Activated naive CD8-positive, alpha-beta T cell treated with anti-CD3 and anti-CD28 coated beads, Interleukin-2, amount 10 ng/mL, durations not matched to agents 7 days and 5 days (primary cell): ENCODE measurements around the gene SPDYE3. TPM values are rescaled to one million over a fixed set of nuclear protein-coding genes. Genes with fewer than 3 reads are reported as not detected.
A peak's percentile ranks its signal among the peaks of the same experiment; 100 is the strongest.
"Not testable (repeated sequence)": the region's sequence is repeated elsewhere in the genome, so short reads cannot be mapped to it uniquely, and the experiment has no call there.

ENCODE experiments used
- ATAC-seq: fragments of 150-1000 bp; cut with Tn5 transposase; one replicate; pipeline ENCODE4 v1.10.0; 2021; ENCODE audit warnings: low read depth, moderate library complexity
- POLR2A ChIA-PET: fragments of 350-600 bp; sonication (Branson Sonifier 250); formaldehyde crosslinking; loops from one replicate; lab custom pipeline; 2021; ENCODE audit warnings: antibody characterized with exemption; lab: Charles Lee
- DNase-seq: peaks from one replicate; pipeline ENCODE4 v3.0.0; 2021
- H3K27ac Mint-ChIP-seq: one replicate; pipeline ENCODE4 v1.8.0; 2022; ENCODE audit warnings: mild to moderate bottlenecking, mixed read lengths
- H3K27me3 Mint-ChIP-seq: one replicate; pipeline ENCODE4 v1.8.0; 2022; ENCODE audit warnings: mild to moderate bottlenecking, moderate library complexity, mixed read lengths
- H3K36me3 Mint-ChIP-seq: one replicate; pipeline ENCODE4 v1.8.0; 2021; ENCODE audit warnings: mild to moderate bottlenecking, mixed read lengths
- H3K4me1 Mint-ChIP-seq: one replicate; pipeline ENCODE4 v1.8.0; 2021; ENCODE audit warnings: mixed read lengths
- H3K4me3 Mint-ChIP-seq: one replicate; pipeline ENCODE4 v1.8.0; 2022; ENCODE audit warnings: mild to moderate bottlenecking, moderate library complexity, mixed read lengths
- H3K9me3 Mint-ChIP-seq: one replicate; pipeline ENCODE4 v1.8.0; 2021; ENCODE audit warnings: mixed read lengths
- total RNA-seq, 2 experiments: library from RNA; stranded (reverse); gene quantifications; one replicate each; pipeline ENCODE4 v1.2.3, GENCODE V29; 2021

SPDYE3 gene
- total RNA-seq, 2 experiments from 2014 or later, result not detected

DNA sequence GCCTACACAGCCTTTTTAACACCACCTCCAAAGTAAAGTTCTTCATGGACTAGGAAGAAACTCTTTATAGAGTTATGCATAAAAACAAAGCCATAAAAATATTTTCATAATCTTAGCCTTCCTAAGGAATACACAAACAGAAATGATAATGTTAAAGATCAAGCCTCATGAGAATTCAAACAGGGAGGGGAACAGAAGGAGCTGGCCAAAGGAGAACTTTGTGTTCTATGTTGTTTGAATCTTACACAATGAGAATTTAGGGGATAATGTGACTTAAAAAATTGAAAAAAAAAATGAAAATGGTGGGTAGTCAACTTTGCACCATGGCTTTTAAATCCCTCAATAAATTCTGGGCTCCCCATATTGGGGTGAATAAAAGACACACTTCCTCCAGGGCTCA, 41.3 kb downstream of the SPDYE3 start:
- Mint-ChIP-seq H3K4me3 (no peak overlapping the region), H3K36me3 (peaks cover 35% of the 10 kb centered on the region), H3K9me3 (no peaks in the 10 kb centered on the region), H3K27ac (peak overlapping the region; percentile 38), H3K4me1 (peaks cover 46% of the 10 kb centered on the region), H3K27me3 (no peaks in the 10 kb centered on the region)
- ATAC-seq (no peak), DNase-seq (no peak)
- POLR2A ChIA-PET, result interaction anchor here (0.6 to 1.5 kb wide), 2 partner anchors 80 to 107 kb away, joined by 3 to 4 read pairs; partner anchors contain the start of gene ZCWPW1

DNA sequence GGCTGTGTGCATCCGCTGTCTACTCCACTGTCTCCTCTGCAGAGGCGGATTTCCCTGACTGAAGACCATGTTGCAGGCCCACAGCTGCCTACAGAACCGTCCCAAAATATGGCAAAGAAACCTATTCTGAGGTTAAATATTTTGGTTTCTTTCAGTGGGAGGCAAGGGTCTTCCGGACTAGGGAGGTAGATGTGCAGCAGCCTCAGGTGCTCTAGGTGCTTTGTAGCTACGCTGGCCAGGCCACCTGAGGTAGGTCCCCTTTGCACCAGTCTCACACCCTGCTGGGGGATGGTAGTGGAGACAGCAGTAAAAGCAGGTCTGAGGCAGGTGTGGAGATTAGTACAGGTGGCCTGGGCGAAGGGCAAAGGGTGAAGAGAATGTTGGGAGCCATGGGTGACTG, 42.3 kb downstream of the SPDYE3 start:
- POLR2A ChIA-PET, result interaction anchor here (1.5 kb wide), 1 partner anchor 79 kb away, joined by 4 read pairs; the partner anchor contains the start of gene ZCWPW1
- H3K4me3 Mint-ChIP-seq, result no peak overlapping the region
- peak overlapping the region; percentile 72 for H3K27ac Mint-ChIP-seq
- no peaks in the 10 kb centered on the region for H3K27me3 Mint-ChIP-seq
- DNase-seq (no peak), ATAC-seq (no peak)
- no peaks in the 10 kb centered on the region for H3K9me3 Mint-ChIP-seq
- peaks cover 40% of the 10 kb centered on the region for H3K4me1 Mint-ChIP-seq
- peaks cover 36% of the 10 kb centered on the region for H3K36me3 Mint-ChIP-seq

DNA sequence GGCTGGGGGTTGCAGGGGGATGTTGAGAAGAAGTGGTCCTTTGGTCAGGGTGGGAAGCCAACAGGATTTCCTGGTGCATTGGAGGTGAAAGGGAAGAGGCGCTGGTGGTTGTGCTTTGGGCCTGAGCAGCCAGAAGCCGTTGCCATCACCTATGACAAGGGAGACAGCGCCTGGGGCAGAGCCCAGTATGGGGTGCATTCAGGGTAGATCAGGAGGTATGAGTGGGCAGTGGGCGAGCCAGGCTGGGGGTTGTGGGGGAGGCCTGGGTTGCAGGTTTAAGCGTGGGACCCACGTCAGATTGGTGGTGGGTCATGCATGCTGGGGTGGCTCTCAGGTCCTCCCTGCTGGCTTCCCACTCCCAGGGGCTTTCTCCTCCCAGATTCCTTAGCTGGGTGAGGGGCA, 44.2 kb downstream of the SPDYE3 start:
- Mint-ChIP-seq H3K36me3 (peaks cover 40% of the 10 kb centered on the region), H3K9me3 (no peaks in the 10 kb centered on the region), H3K4me1 (peaks cover 33% of the 10 kb centered on the region), H3K27me3 (no peaks in the 10 kb centered on the region), H3K27ac (peak overlapping the region; percentile 95), H3K4me3 (peak overlapping the region; percentile 82)
- POLR2A ChIA-PET, result interaction anchor here (0.6 kb wide), 1 partner anchor 963 kb away, joined by 7 read pairs; no protein-coding TSS in a partner anchor
- no peak for DNase-seq
- ATAC-seq, result peak; percentile 34

DNA sequence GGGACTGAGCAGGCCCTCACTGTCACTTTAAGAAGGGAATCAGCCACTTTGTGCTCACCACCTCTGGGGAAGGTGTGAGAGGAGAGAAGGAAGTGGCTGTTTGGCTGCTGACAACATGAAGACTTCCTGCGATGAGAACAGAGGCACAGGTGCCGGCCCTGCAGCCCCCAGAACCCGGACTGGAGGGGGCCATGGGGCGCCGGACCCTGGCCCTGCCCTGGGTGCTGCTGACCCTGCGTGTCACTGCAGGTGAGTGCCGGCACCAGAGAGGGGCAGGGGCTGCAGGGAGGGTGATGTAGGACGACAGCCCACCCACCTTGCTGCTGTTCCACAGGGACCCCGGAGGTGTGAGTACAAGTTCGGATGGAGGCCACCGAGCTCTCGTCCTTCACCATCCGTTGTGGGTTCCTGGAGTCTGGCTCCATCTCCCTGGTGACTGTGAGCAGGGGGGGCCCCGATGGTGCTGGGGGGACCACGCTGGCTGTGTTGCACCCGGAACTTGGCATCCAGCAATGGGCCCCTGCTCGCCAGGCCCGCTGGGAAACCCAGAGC, 44.8 kb downstream of the SPDYE3 start:
- POLR2A ChIA-PET, result interaction anchor here (0.6 to 1.5 kb wide), 5 partner anchors 16 to 187 kb away, joined by 3 to 5 read pairs (median 3); partner anchors contain the start of gene MEPCE
- Mint-ChIP-seq H3K4me1 (peaks cover 31% of the 10 kb centered on the region), H3K4me3 (peak overlapping the region; percentile 82), H3K27ac (peak overlapping the region; percentile 95), H3K36me3 (peaks cover 36% of the 10 kb centered on the region)
- not testable (repeated sequence) for H3K9me3 Mint-ChIP-seq, H3K27me3 Mint-ChIP-seq
- DNase-seq, result peak; percentile 49
- ATAC-seq, result peak; percentile 83

DNA sequence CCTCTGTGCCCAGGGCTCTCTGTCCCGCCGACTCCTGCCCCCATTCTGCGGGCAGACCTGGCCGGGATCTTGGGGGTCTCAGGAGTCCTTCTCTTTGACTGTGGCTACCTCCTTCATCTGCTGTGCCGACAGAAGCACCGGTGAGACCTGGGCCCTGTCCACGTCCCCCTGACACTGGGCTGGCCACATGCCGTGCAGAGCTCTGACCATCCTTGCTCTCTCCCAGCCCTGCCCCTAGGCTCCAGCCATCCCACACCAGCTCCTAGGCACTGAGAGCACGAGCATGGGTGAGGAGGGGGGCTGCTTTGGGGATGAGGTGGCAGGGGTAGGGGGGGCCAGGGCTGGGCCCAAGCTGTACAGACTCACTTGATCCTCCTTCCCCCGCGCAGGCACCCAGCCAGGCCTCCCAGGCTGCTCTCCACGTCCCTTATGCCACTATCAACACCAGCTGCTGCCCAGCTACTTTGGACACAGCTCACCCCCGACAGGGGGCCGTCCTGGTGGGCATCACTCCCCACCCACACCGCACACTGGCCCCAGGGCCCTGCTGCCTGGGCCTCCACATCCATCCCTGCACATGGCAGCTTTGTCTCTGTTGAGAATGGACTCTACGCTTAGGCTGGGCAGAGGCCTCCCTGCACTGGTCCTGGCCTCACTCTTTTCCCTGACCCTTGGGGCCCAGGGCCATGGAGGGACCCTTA, 45.6 kb downstream of the SPDYE3 start:
- Mint-ChIP-seq H3K27me3 (no peaks in the 10 kb centered on the region), H3K4me1 (peaks cover 28% of the 10 kb centered on the region), H3K27ac (peak overlapping the region; percentile 95), H3K36me3 (peaks cover 31% of the 10 kb centered on the region), H3K9me3 (no peaks in the 10 kb centered on the region), H3K4me3 (peak overlapping the region; percentile 82)
- DNase-seq (no peak), ATAC-seq (no peak)
- POLR2A ChIA-PET, result interaction anchor here (0.6 to 1.5 kb wide), 6 partner anchors 16 to 188 kb away, joined by 3 to 5 read pairs (median 4); partner anchors contain the start of gene MEPCE

DNA sequence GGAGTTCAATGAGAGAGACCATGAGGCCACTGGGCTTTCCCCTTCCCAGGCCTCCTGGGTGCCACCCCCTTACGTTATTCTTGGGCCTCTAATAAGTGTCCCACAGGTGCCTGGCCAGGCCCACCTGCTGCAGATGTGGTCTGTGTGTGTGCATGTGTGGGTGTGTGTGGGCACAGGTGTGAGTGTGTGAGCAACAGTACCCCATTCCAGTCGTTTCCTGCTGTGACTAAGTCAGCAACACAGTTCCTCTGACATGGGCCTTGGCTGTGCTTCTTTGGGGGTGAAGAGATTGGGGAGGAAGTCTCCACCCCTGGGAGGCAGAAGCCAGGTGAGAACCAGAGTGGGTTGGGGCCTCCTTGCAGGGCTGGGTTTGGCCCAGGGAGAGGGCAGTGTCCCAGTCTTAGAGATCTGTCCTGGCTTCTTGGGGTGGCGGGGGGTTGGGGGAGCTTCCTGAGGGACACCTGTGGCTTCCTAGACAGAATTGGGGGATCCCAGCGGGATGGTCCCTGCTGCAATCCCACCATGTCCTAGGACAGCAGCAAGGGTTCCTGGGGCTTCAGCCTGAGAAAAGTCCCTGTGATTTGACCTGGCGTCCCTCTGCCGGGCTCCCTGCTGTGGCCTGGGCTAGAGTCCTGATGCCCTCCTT, 46.3 kb downstream of the SPDYE3 start:
- POLR2A ChIA-PET, result interaction anchor here (0.8 to 1.5 kb wide), 3 partner anchors 15 to 75 kb away, joined by 3 to 5 read pairs (median 4); partner anchors contain the start of gene ZCWPW1
- Mint-ChIP-seq H3K9me3 (no peaks in the 10 kb centered on the region), H3K4me1 (peaks cover 28% of the 10 kb centered on the region), H3K4me3 (peak overlapping the region; percentile 82), H3K27me3 (no peaks in the 10 kb centered on the region), H3K36me3 (peaks cover 29% of the 10 kb centered on the region), H3K27ac (peak overlapping the region; percentile 95)
- DNase-seq (peak; percentile 43), ATAC-seq (peak; percentile 48)

DNA sequence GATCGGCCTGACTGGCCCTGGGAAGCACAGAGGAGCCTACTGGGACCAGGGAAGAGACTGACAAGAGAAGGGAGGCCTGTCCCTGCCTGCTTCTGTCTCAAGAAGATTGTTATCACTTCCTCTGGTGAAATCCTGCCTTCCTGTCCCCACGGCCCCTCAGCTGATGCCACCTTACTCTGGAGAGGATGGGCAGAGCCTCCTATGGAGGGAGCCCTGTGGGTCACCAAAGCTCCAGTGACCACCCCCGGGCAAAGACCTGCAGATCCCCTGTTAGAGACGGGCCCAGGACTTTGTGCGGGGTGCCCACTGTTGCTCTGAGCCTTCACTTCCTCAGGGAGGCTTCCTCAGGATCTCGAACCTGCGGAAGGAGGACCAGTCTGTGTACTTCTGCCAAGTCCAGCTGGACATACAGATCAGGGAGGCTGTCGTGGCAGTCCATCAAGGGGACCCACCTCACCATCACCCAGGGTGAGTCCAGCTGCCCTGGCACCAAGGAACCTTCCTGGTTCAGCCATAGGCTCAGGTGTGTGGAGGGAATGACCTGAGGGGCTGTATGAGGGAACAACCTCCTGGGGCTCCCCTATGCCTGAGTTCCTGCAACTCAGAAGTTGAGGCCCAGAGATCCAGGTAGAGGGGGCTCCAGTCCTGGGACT, 49.0 kb downstream of the SPDYE3 start:
- Mint-ChIP-seq H3K27me3 (no peaks in the 10 kb centered on the region), H3K27ac (peak overlapping the region; percentile 21), H3K4me3 (no peak overlapping the region), H3K36me3 (peaks cover 28% of the 10 kb centered on the region), H3K9me3 (no peaks in the 10 kb centered on the region), H3K4me1 (peaks cover 12% of the 10 kb centered on the region)
- ATAC-seq (no peak), DNase-seq (no peak)
- POLR2A ChIA-PET, result interaction anchor here (1.4 kb wide), 1 partner anchor 9 kb away, joined by 5 read pairs; no protein-coding TSS in a partner anchor

DNA sequence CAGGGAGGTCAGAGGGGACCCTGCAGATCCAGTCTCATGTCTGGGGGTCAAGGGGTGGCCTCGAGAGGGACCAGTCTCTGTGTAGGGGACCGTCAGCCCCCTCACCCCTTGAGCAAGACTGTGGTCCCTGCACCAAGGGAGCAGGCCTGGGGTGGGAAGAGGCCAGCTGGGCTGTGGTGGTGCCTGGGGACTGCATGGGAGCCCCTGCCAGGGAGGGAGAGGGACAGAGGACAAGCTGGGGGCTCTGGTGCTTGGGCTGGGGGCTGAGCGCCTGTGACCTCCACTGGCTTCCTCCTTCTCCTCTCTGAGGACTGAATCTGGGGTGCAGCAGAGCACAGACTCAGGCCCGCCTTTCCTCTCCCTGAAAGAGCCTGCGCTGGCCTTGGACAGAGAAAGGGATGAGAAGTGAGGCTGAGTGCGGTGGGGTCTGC, 49.6 kb downstream of the SPDYE3 start:
- POLR2A ChIA-PET, result no interaction called here
- Mint-ChIP-seq H3K4me1 (peaks cover 10% of the 10 kb centered on the region), H3K27ac (no peak overlapping the region), H3K36me3 (peaks cover 30% of the 10 kb centered on the region), H3K4me3 (no peak overlapping the region), H3K9me3 (no peaks in the 10 kb centered on the region), H3K27me3 (no peaks in the 10 kb centered on the region)
- DNase-seq, result no peak
- no peak for ATAC-seq

DNA sequence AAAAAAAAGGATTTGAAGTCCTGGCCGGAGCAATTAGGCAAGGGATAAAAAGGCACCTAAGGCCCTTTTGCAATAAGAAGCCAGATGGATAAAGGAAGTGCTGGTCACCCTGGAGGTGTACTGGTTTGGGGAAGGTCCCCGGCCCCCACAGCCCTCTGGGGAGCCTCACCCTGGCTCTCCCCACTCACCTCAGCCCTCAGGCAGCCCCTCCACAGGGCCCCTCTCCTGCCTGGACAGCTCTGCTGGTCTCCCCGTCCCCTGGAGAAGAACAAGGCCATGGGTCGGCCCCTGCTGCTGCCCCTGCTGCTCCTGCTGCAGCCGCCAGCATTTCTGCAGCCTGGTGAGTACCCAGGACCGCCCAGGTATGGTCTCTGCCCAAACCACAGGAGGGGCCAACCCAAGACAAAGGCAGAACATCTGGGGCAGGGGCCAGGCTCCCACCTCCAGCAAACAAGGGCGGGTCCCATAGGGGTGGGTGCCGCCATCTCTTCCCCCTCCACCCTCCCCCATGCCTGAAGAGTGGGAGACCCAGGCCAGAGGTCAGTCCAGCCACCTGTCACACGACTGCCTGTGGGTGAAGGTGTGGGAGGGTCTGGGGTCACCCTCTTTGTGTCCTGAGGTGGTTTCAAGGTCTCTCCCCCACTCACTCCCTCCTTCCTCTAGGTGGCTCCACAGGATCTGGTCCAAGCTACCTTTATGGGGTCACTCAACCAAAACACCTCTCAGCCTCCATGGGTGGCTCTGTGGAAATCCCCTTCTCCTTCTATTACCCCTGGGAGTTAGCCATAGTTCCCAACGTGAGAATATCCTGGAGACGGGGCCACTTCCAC, 50.7 kb downstream of the SPDYE3 start, which contains the start of gene PILRB:
Gene PILRB, plus strand, starts transcription at position 91 of the 830 bp plus-strand sequence. Its CDS starts 186 bp downstream, at position 277.
- H3K4me1 Mint-ChIP-seq, result peaks cover 9% of the 10 kb centered on the region
- H3K9me3 Mint-ChIP-seq, result no peaks in the 10 kb centered on the region
- no peaks in the 10 kb centered on the region for H3K27me3 Mint-ChIP-seq
- DNase-seq (no peak), ATAC-seq (no peak)
- H3K4me3 Mint-ChIP-seq, result no peak within 1 kb of the TSS
- POLR2A ChIA-PET, result no interaction called here
- peak within 1 kb of the TSS; percentile 48 for H3K27ac Mint-ChIP-seq
- peaks cover 33% of the 10 kb centered on the region for H3K36me3 Mint-ChIP-seq

DNA sequence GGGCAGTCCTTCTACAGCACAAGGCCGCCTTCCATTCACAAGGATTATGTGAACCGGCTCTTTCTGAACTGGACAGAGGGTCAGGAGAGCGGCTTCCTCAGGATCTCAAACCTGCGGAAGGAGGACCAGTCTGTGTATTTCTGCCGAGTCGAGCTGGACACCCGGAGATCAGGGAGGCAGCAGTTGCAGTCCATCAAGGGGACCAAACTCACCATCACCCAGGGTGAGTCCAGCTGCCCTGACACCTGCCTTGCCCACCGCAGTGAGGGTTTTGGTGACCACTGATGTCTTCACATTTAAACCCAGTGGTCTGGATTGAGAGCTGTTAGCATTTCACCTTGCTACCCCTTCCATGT, 51.3 kb downstream of the SPDYE3 start:
- POLR2A ChIA-PET, result no interaction called here

DNA sequence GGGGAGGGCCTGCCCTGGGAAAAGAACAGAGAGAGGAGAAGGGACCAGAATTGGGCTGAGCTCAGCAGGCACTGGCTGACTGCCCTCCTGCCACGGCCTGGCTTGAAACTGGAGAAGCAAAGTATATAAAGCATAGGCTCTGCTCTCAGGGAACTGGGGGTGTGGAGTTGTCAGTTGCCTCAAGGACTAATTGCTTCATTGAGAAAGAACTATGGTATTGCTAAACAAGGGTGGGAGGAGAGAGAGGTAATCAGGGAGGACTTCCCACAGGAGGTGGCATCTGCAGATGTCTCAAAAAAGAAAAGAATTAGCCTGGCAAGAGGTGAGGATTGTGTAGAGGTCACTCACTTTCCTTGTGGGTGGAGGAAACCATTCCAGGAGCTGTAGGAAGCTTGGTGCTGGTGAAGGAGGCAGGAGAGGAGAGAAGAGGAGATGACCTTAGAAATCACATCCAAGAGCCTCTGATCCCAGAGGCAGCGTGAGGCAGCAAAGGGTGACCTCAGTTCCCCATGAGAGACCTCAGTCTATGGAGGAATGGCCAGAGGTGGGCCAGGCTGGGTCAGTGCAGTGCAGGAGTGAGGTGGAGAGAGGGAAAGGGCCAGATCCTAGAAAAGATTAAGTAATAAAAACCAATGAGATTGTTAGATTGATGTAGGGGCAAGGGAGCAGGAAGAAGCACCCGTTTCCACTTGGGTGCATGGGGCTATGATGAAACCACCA, 52.8 kb downstream of the SPDYE3 start:
- H3K4me1 Mint-ChIP-seq, result peaks cover 11% of the 10 kb centered on the region
- H3K27ac Mint-ChIP-seq, result no peak overlapping the region
- H3K27me3 Mint-ChIP-seq, result no peaks in the 10 kb centered on the region
- ATAC-seq, result no peak
- H3K36me3 Mint-ChIP-seq, result peaks cover 37% of the 10 kb centered on the region
- H3K9me3 Mint-ChIP-seq, result no peaks in the 10 kb centered on the region
- POLR2A ChIA-PET, result no interaction called here
- no peak for DNase-seq
- H3K4me3 Mint-ChIP-seq, result no peak overlapping the region

More for the DNA sequence above, 51.3 kb downstream of the SPDYE3 start:
- peak overlapping the region; percentile 48 for H3K27ac Mint-ChIP-seq
- H3K4me3 Mint-ChIP-seq, result no peak overlapping the region
- no peak for DNase-seq
- no peak for ATAC-seq
- H3K27me3 Mint-ChIP-seq, result no peaks in the 10 kb centered on the region
- no peaks in the 10 kb centered on the region for H3K9me3 Mint-ChIP-seq
- peaks cover 7% of the 10 kb centered on the region for H3K4me1 Mint-ChIP-seq
- peaks cover 34% of the 10 kb centered on the region for H3K36me3 Mint-ChIP-seq

DNA sequence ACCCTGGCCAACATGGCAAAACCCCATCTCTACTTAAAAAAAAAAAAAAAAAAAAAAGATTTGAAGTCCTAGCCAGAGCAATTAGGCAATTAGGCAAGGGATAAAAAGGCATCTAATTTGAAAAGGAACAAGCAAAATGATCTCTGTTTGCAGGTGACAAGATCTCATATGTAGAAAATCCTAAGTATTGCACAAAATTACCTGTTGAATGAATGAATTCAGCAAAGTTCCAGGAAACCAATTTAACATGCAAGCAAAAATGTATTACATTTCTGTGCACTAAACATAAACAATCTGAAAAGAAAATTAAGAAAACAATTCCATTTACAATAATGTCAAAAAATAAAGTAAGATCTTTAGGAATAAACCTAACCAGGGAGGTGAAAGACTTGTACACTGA, 55.6 kb downstream of the SPDYE3 start:
- Mint-ChIP-seq H3K36me3 (peaks cover 36% of the 10 kb centered on the region), H3K4me3 (no peak overlapping the region), H3K4me1 (peaks cover 26% of the 10 kb centered on the region), H3K27me3 (no peaks in the 10 kb centered on the region), H3K9me3 (no peaks in the 10 kb centered on the region), H3K27ac (no peak overlapping the region)
- POLR2A ChIA-PET, result no interaction called here
- no peak for ATAC-seq
- DNase-seq, result no peak
